DND-41 (cell line): ENCODE results near the gene BRI3BP.

Experiments
- ATAC-seq: fragments of 200-7000 bp; cut with Tn5 transposase; 3 replicates; pipeline ENCODE4 v1.9.1; 2021; ENCODE audit warnings: low read depth; ENCODE audit not compliant: insufficient read depth
- DNase-seq: peaks from one replicate; pipeline ENCODE4 v3.0.0-alpha.2; 2020
- H2AFZ ChIP-seq: 2 replicates; pipeline ENCODE4 v1.6.0; 2012; ENCODE audit warnings: low read depth, low read length
- H3K27ac ChIP-seq: 2 replicates; pipeline ENCODE4 v1.5.1; 2012; ENCODE audit warnings: low read length, inconsistent platforms
- H3K27me3 ChIP-seq: fragments of 200-600 bp; sonication (generic); 2 replicates; pipeline ENCODE4 v1.6.0; 2012; ENCODE audit warnings: low read length, mild to moderate bottlenecking, inconsistent platforms; ENCODE audit not compliant: insufficient read depth, poor library complexity
- H3K36me3 ChIP-seq: 2 replicates; pipeline ENCODE4 v1.5.1; 2012; ENCODE audit warnings: low read length, inconsistent platforms; ENCODE audit not compliant: insufficient read depth
- H3K4me1 ChIP-seq: 2 replicates; pipeline ENCODE4 v1.5.1; 2012; ENCODE audit warnings: mild to moderate bottlenecking, low read length; ENCODE audit not compliant: insufficient read depth
- H3K4me2 ChIP-seq: 2 replicates; pipeline ENCODE4 v1.6.0; 2012; ENCODE audit warnings: mild to moderate bottlenecking, moderate library complexity, low read length, inconsistent platforms; ENCODE audit not compliant: insufficient read depth
- H3K4me3 ChIP-seq, 2 experiments: fragments of 200-600 bp in 1 of 2; shearing (Covaris generic) in 1 of 2; 2 replicates each; pipeline ENCODE4 v1.5.1; 2012 to 2016; ENCODE audit warnings: inconsistent platforms in 2 of 2, low read length in 2 of 2, mild to moderate bottlenecking in 2 of 2, low read depth in 1 of 2, moderate library complexity in 1 of 2
- H3K79me2 ChIP-seq: 2 replicates; pipeline ENCODE4 v1.6.0; 2012; ENCODE audit warnings: low read length, inconsistent platforms; ENCODE audit not compliant: insufficient read depth
- H3K9ac ChIP-seq: 2 replicates; pipeline ENCODE4 v1.6.0; 2012; ENCODE audit warnings: low read depth, mild to moderate bottlenecking, inconsistent platforms, low read length, moderate library complexity
- H3K9me3 ChIP-seq: 2 replicates; pipeline ENCODE4 v1.5.1; 2012; ENCODE audit warnings: low read length, moderate library complexity, mild to moderate bottlenecking, inconsistent platforms; ENCODE audit not compliant: insufficient read depth, severe bottlenecking
- H4K20me1 ChIP-seq: 2 replicates; pipeline ENCODE4 v1.6.0; 2012; ENCODE audit warnings: low read length; ENCODE audit not compliant: insufficient read depth
- CTCF ChIP-seq: IDR thresholded peaks from 2 replicates; pipeline ENCODE4 v1.5.1; 2012; ENCODE audit warnings: borderline replicate concordance, low read length, moderate library complexity, mild to moderate bottlenecking; ENCODE audit not compliant: poor library complexity, severe bottlenecking; ENCODE audit errors: extremely low read depth
- EZH2 ChIP-seq: IDR thresholded peaks from 3 replicates; pipeline ENCODE4 v1.6.1; 2012; ENCODE audit warnings: borderline replicate concordance, low read depth, mild to moderate bottlenecking, moderate library complexity, low read length, inconsistent platforms; ENCODE audit not compliant: severe bottlenecking

The BRI3BP gene

GRCh38 chr12:124994437-124994975 lies 1.1 kb downstream of the BRI3BP start:
- peak; percentile 70 for DNase-seq
- Histone ChIP-seq H3K9ac (peak overlapping the region; percentile 79), H4K20me1 (peaks cover 45% of the 10 kb centered on the region), H3K4me2 (peak overlapping the region; percentile 83), H3K27me3 (no peaks in the 10 kb centered on the region), H3K27ac (peak overlapping the region; percentile 81), H3K36me3 (peaks cover 21% of the 10 kb centered on the region), H3K4me1 (peaks cover 42% of the 10 kb centered on the region), H3K79me2 (peaks cover 58% of the 10 kb centered on the region), H2AFZ (peak overlapping the region; percentile 72), H3K9me3 (no peaks in the 10 kb centered on the region), H3K4me3 (peak overlapping the region; percentile 76 to 85)
- peak; percentile 49 for ATAC-seq
- TF ChIP-seq CTCF (no peak), EZH2 (no peak)

GRCh38 chr12:124995200-124995961 lies 1.9 kb downstream of the BRI3BP start:
- H3K9ac ChIP-seq = peak overlapping the region; percentile 79
- ATAC-seq (no peak), DNase-seq (peak; percentile 25)
- H3K36me3 ChIP-seq = peaks cover 21% of the 10 kb centered on the region
- H3K27ac ChIP-seq = peak overlapping the region; percentile 81
- no peak for TF ChIP-seq CTCF
- no peak for TF ChIP-seq EZH2
- H3K4me3 ChIP-seq = peak overlapping the region; percentile 76 to 85; a peak in 3 of 4 replicates
- H4K20me1 ChIP-seq = peaks cover 45% of the 10 kb centered on the region
- peaks cover 66% of the 10 kb centered on the region for H3K79me2 ChIP-seq
- no peaks in the 10 kb centered on the region for H3K27me3 ChIP-seq
- no peak overlapping the region for H2AFZ ChIP-seq
- H3K4me1 ChIP-seq = peaks cover 42% of the 10 kb centered on the region
- H3K4me2 ChIP-seq = peak overlapping the region; percentile 83
- no peaks in the 10 kb centered on the region for H3K9me3 ChIP-seq

- Histone ChIP-seq H3K36me3 (peaks cover 34% of the 10 kb centered on the region), H3K79me2 (peaks cover 96% of the 10 kb centered on the region), H3K9me3 (no peaks in the 10 kb centered on the region), H3K4me2 (no peak overlapping the region), H4K20me1 (peaks cover 65% of the 10 kb centered on the region), H3K27ac (no peak overlapping the region), H2AFZ (no peak overlapping the region), H3K4me1 (peaks cover 29% of the 10 kb centered on the region), H3K27me3 (no peaks in the 10 kb centered on the region), H3K9ac (no peak overlapping the region), H3K4me3 (no peak overlapping the region)
- DNase-seq = no peak
- no peak for TF ChIP-seq CTCF
- no peak for TF ChIP-seq EZH2
- no peak for ATAC-seq
Observed at GRCh38 chr12:124998705-124999104, 5.3 kb downstream of the BRI3BP start.
